Astrocyte of the cerebellum (primary cell): Measurements from ENCODE around the gene SORCS2.
A peak's percentile ranks its signal among the peaks of the same experiment; 100 is the strongest.

Experiments
- DNase-seq: peaks from one replicate; pipeline ENCODE4 v3.0.0-alpha.2; 2011; ENCODE audit warnings: low read depth
- H3K4me3 ChIP-seq: 2 replicates; pipeline ENCODE4 v1.5.1; 2011; ENCODE audit warnings: mild to moderate bottlenecking, low read depth, low read length, moderate library complexity
- in situ Hi-C: cut with HindIII; loops from 2 replicates; pipeline ENCODE4 v1.10.0; 2017; ENCODE audit warnings: low sequenced_read_pairs
- TF ChIP-seq, protein P1 (sequence below): IDR thresholded peaks from 2 replicates; pipeline ENCODE4 v1.5.1; 2012; ENCODE audit warnings: low read length, low read depth, moderate library complexity, mild to moderate bottlenecking; ENCODE audit errors: missing control alignments

Gene SORCS2

DNA sequence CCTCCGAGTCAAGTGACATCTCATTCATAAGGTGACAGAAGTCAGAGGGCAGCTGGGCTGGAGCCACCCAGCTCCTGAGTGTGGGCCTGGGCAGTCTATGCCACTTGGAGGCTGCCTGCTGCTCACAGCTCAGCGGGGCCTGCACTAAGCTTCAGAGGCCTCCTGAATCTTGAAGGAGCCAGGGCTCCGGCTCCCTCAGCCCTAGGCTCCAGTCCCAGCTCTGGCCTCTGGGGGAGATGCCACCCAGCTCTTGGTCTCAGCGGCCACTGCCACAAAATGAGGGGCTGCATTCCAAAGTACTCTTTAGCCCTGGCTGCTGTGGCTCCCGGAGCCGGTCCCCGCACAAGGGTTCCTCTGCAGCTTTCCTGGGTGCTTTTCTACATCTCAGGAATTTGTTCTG is 275.1 kb downstream of the SORCS2 start:
- TF ChIP-seq, protein P1, sequence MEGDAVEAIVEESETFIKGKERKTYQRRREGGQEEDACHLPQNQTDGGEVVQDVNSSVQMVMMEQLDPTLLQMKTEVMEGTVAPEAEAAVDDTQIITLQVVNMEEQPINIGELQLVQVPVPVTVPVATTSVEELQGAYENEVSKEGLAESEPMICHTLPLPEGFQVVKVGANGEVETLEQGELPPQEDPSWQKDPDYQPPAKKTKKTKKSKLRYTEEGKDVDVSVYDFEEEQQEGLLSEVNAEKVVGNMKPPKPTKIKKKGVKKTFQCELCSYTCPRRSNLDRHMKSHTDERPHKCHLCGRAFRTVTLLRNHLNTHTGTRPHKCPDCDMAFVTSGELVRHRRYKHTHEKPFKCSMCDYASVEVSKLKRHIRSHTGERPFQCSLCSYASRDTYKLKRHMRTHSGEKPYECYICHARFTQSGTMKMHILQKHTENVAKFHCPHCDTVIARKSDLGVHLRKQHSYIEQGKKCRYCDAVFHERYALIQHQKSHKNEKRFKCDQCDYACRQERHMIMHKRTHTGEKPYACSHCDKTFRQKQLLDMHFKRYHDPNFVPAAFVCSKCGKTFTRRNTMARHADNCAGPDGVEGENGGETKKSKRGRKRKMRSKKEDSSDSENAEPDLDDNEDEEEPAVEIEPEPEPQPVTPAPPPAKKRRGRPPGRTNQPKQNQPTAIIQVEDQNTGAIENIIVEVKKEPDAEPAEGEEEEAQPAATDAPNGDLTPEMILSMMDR, result no peak
- DNase-seq, result no peak
- in situ Hi-C loops, result no loop called here
- no peak overlapping the region for H3K4me3 ChIP-seq

DNA sequence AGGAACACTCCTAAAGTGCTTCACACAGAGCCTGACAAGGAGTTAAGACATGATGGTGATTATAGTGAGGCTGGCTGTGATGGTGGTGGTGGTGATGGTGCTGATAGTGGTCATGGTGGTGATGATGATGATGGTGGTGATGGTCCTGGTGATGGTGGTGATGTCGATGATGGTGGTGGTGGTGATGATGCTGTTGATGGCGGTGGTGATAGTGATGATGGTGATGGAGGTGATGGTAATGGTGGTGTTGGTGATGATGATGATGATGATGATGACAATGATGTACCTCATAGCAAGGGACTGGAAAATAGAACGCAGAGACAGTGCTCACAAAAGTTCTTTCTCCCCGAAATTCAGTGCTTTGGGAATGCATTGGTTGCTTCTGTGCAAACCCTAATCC is 276.7 kb downstream of the SORCS2 start:
- in situ Hi-C loops, result no loop called here
- no peak for DNase-seq
- TF ChIP-seq, protein P1, result no peak
- no peak overlapping the region for H3K4me3 ChIP-seq

DNA sequence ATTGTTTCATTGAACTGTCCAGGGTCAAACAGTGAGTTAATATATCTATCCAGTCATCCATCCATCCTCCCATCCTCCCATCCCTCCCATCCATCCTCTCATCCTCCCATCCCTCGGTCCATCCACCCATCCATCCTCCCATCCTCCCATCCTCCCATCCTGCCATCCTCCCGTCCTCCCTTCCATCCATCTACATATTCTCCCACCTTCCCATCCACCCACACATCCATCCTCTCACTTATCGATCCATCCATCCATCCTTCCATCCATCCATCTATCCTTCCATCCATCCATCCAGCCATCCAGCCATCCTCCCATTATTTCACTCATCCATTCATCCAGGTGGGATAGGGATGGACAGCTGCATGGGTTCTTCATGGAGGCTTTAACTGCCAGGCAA is 277.8 kb downstream of the SORCS2 start:
- no peak overlapping the region for H3K4me3 ChIP-seq
- DNase-seq, result no peak
- in situ Hi-C loops, result no loop called here
- TF ChIP-seq, protein P1, result no peak

DNA sequence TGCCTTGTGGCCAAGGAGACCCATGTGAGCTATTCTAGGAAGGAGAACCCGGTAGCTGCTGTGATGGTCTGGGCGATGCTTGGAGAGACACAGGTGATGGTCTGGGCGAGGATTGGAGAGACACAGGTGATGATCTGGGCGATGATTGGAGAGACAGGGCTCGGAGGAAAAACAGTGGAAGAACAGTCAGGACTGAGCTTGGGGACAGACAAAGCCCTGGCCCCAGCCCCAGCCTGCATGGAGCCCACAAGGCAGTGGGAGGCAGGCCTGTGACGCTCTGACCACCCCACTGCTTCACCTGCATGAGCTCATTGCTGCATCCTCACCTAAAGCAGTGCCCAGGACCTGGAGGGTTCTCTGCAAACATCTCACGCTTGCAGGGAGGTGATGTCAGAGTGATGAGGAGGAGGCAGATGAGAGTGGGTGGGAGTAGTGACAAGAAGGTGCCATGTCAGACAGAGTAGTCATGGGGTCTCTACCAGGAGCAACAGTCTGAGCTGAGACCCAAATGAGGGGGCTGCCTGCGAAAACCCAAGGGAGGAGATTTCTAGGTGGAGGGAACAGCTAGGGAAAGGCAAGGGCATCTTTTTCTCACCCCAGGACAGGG is 278.3 kb downstream of the SORCS2 start:
- in situ Hi-C loops, result no loop called here
- no peak for DNase-seq
- H3K4me3 ChIP-seq, result no peak overlapping the region
- TF ChIP-seq, protein P1, result no peak

DNA sequence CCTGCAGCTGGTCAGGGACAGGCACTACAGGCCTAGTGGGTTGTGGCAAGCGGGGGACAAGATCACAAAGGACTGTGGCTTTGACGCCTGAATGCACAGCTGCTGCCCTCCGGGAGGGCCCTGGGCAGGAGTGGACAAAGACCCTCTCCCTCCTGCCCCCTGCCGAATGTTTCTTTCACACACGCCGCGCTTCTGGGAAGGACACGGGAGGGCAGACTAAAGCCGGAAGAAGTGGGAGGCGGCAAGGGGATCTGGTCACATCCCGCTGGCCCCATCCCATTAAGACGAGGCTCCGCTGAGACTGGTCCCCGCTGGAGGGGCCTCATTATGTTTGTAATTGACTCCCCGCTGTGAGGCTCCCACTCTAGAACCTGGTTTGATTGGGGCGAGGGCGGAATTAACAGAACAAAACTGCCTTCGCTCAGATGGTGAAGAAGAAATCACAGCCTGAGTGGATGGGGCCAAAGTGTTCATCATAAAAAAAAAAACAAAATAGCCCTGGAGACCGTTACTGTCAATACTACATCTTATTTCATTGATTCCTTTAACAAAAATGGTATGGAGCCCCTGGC is 280.2 kb downstream of the SORCS2 start:
- DNase-seq, result no peak
- in situ Hi-C loops, result no loop called here
- no peak overlapping the region for H3K4me3 ChIP-seq
- TF ChIP-seq, protein P1, result peak; percentile 5

DNA sequence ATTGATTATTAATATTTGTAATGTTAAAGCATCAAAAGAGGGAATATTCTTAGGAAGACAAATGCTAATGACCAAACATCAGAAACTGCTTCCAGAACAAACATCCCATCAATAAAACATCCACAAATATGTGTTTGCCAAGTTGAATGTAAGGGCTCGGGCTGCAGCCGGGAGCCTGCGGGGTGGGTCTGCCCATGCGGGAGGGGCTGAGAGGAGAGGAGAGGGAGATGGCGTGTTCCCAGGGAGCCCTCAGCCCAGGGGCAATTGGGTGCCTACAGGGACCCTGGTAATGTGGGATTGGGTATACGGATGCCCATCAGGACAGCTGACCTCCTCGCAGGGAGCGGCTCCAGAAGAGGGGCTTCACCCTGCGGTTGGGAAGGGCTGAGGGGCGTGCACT is 280.7 kb downstream of the SORCS2 start:
- in situ Hi-C loops, result no loop called here
- no peak overlapping the region for H3K4me3 ChIP-seq
- DNase-seq, result no peak
- TF ChIP-seq, protein P1, result no peak

DNA sequence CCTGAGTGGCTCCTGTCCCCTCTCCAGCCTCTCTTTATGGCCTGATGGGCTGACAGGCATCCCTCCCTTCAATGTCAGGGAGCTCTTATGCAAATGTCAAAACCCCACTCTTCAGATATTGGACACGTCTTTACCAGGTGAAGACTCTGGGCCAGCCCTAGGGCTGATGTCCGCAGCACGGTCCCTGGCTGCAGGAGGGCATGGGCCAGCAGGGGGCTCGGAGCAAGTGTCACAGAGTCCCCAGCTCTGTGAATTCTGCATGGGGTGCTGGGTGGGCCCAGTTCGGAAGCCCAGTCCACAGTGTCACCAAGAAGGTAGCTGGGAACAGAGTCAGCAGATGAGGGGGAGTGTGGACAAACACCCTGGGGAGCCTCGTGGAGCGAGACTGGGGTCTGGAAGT is 282.0 kb downstream of the SORCS2 start:
- DNase-seq, result no peak
- H3K4me3 ChIP-seq, result no peak overlapping the region
- in situ Hi-C loops, result no loop called here
- TF ChIP-seq, protein P1, result no peak
